GM18907 (cell line): ENCODE results near the gene HBA1.
"Not testable (repeated sequence)": the region's sequence is repeated elsewhere in the genome, so short reads cannot be mapped to it uniquely, and the experiment has no call there.

ENCODE experiments used
- ATAC-seq: cut with Tn5 transposase; IDR thresholded peaks from one replicate; pipeline ENCODE4 v1.9.1; 2021; ENCODE audit warnings: mild to moderate bottlenecking, moderate library complexity; ENCODE audit not compliant: unreplicated experiment

The HBA1 gene

GRCh38 chr16:193441-193840 lies 17.0 kb downstream of the HBA1 start:
- no peak for ATAC-seq

- ATAC-seq: no peak
Observed at GRCh38 chr16:194516-194915, 18.0 kb downstream of the HBA1 start.

GRCh38 chr16:200388-200787 lies 23.9 kb downstream of the HBA1 start:
- no peak for ATAC-seq

GRCh38 chr16:203246-203645 lies 26.8 kb downstream of the HBA1 start:
- ATAC-seq: no peak

GRCh38 chr16:204046-204445 lies 27.6 kb downstream of the HBA1 start:
- ATAC-seq: not testable (repeated sequence)

GRCh38 chr16:209359-209758 lies 32.9 kb downstream of the HBA1 start:
- not testable (repeated sequence) for ATAC-seq

GRCh38 chr16:211631-212180 lies 35.2 kb downstream of the HBA1 start:
- ATAC-seq: not testable (repeated sequence)

- no peak for ATAC-seq
Observed at GRCh38 chr16:212999-213398, 36.5 kb downstream of the HBA1 start.

- ATAC-seq: no peak
Observed at GRCh38 chr16:220021-220420, 43.5 kb downstream of the HBA1 start.
